ENCODE results near the gene CDK5RAP2.
"Not testable (repeated sequence)": the region's sequence is repeated elsewhere in the genome, so short reads cannot be mapped to it uniquely, and the experiment has no call there.

Gene CDK5RAP2

DNA sequence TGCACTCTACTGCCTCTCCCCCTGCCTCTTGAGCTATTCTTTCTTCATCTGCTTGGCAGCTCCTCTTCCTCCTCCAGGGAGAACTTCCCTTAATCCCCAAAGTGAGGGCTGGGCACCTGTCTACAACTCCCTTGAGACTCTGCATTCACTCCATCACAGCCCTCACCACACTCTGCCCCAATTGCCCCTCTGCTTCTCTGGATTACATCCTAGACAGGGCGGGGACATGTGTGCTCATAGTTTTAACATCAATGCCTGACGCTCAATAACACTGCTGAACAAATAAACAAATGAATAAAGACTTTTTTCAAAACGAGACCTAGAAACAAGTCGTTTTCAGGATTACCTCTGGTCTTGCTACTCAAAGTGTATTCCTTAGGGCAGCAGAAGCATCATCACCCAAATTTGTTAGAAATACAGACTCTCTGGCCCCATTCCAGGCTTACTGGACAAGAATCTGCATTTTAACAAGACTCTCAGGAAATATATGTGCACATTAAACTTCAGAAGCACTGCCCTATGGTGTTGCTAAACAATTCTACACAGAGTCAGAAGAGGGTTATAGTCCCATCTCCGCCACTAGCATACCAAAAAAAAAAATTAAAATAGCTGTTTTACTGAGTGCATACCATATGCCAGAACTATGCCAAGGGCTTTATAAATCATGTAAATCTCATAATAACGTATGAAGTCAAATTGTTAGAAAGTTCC, 115.6 kb downstream of the CDK5RAP2 start:
- H3K36me3 ChIP-seq (replicated peaks; ENCODE audit: low read depth, low read length) = peaks cover 27% of the 10 kb centered on the region
- H3K27me3 ChIP-seq (ENCODE audit: low read depth, low read length) = no peaks in the 10 kb centered on the region
- no peak overlapping the region for H3K27ac ChIP-seq (ENCODE audit: low read length)

GRCh38 chr9:120463765-120464164, 116.2 kb downstream of the CDK5RAP2 start:
- Histone ChIP-seq H3K4me2 (ENCODE audit: low read length) (no peak overlapping the region), H3K9me3 (ENCODE audit: insufficient read depth, low read length) (no peaks in the 10 kb centered on the region), H2AFZ (ENCODE audit: low read depth, low read length) (no peak overlapping the region), H4K20me1 (ENCODE audit: insufficient read depth, low read length) (no peaks in the 10 kb centered on the region), H3K79me2 (ENCODE audit: low read length) (no peaks in the 10 kb centered on the region), H3K4me1 (ENCODE audit: low read length) (no peaks in the 10 kb centered on the region), H3K4me3 (ENCODE audit: low read length) (no peak overlapping the region), H3K27ac (ENCODE audit: low read length) (no peak overlapping the region), H3K9ac (ENCODE audit: low read length) (no peak overlapping the region), H3K27me3 (ENCODE audit: low read depth, low read length) (no peaks in the 10 kb centered on the region), H3K36me3 (replicated peaks; ENCODE audit: low read depth, low read length) (peaks cover 32% of the 10 kb centered on the region)
- TF ChIP-seq, protein P1, sequence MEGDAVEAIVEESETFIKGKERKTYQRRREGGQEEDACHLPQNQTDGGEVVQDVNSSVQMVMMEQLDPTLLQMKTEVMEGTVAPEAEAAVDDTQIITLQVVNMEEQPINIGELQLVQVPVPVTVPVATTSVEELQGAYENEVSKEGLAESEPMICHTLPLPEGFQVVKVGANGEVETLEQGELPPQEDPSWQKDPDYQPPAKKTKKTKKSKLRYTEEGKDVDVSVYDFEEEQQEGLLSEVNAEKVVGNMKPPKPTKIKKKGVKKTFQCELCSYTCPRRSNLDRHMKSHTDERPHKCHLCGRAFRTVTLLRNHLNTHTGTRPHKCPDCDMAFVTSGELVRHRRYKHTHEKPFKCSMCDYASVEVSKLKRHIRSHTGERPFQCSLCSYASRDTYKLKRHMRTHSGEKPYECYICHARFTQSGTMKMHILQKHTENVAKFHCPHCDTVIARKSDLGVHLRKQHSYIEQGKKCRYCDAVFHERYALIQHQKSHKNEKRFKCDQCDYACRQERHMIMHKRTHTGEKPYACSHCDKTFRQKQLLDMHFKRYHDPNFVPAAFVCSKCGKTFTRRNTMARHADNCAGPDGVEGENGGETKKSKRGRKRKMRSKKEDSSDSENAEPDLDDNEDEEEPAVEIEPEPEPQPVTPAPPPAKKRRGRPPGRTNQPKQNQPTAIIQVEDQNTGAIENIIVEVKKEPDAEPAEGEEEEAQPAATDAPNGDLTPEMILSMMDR (IDR thresholded peaks at IDR 0.05; ENCODE audit: low read depth, low read length) = no peak
- TF ChIP-seq EZH2phosphoT487 (IDR thresholded peaks at IDR 0.05; ENCODE audit: low read depth) = no peak

More for the DNA sequence above, 115.6 kb downstream of the CDK5RAP2 start:
- Histone ChIP-seq H3K4me3 (ENCODE audit: low read length) (no peak overlapping the region), H3K9ac (ENCODE audit: low read length) (no peak overlapping the region), H4K20me1 (ENCODE audit: insufficient read depth, low read length) (no peaks in the 10 kb centered on the region), H3K79me2 (ENCODE audit: low read length) (no peaks in the 10 kb centered on the region), H2AFZ (ENCODE audit: low read depth, low read length) (no peak overlapping the region), H3K9me3 (ENCODE audit: insufficient read depth, low read length) (no peaks in the 10 kb centered on the region), H3K4me1 (ENCODE audit: low read length) (no peaks in the 10 kb centered on the region), H3K4me2 (ENCODE audit: low read length) (no peak overlapping the region)
- no peak for TF ChIP-seq EZH2phosphoT487 (IDR thresholded peaks at IDR 0.05; ENCODE audit: low read depth)
- TF ChIP-seq, protein P1 (IDR thresholded peaks at IDR 0.05; ENCODE audit: low read depth, low read length) = no peak

- not testable (repeated sequence) for H3K9me3 ChIP-seq (ENCODE audit: insufficient read depth, low read length); H3K79me2 ChIP-seq (ENCODE audit: low read length); H3K9ac ChIP-seq (ENCODE audit: low read length); H3K4me3 ChIP-seq (ENCODE audit: low read length); H4K20me1 ChIP-seq (ENCODE audit: insufficient read depth, low read length); H2AFZ ChIP-seq (ENCODE audit: low read depth, low read length); H3K4me1 ChIP-seq (ENCODE audit: low read length); H3K27me3 ChIP-seq (ENCODE audit: low read depth, low read length); H3K4me2 ChIP-seq (ENCODE audit: low read length); H3K27ac ChIP-seq (ENCODE audit: low read length)
- H3K36me3 ChIP-seq (replicated peaks; ENCODE audit: low read depth, low read length) = peaks cover 34% of the 10 kb centered on the region
These were observed 118.3 kb downstream of the CDK5RAP2 start for GRCh38 chr9:120461677-120462076.

DNA sequence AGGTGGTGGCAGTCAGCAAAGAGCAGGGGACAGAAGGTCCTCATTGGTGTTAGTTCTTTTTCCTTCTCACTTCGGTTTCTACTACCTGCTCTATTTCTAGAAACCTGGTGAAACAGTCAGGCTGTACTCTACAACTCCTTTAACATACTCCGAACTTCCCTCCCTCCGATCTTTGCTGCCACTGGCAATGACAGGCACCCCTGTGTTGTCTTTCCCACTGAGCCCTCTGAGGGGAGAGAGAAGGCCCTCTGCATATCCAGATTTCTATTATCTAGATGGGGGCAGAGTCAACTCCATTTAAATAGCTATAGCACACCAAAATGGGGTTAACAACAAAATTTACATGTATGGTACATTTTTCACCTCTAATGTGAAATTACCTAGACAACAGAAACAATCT, 123.7 kb downstream of the CDK5RAP2 start:
- Histone ChIP-seq H3K36me3 (replicated peaks; ENCODE audit: low read depth, low read length) (peaks cover 34% of the 10 kb centered on the region), H3K4me3 (ENCODE audit: low read length) (no peak overlapping the region), H4K20me1 (ENCODE audit: insufficient read depth, low read length) (no peaks in the 10 kb centered on the region), H3K9ac (ENCODE audit: low read length) (no peak overlapping the region), H2AFZ (ENCODE audit: low read depth, low read length) (no peak overlapping the region), H3K27me3 (ENCODE audit: low read depth, low read length) (no peaks in the 10 kb centered on the region), H3K4me2 (ENCODE audit: low read length) (no peak overlapping the region), H3K9me3 (ENCODE audit: insufficient read depth, low read length) (no peaks in the 10 kb centered on the region), H3K79me2 (ENCODE audit: low read length) (no peaks in the 10 kb centered on the region), H3K27ac (ENCODE audit: low read length) (no peak overlapping the region), H3K4me1 (ENCODE audit: low read length) (no peaks in the 10 kb centered on the region)
- TF ChIP-seq EZH2phosphoT487 (IDR thresholded peaks at IDR 0.05; ENCODE audit: low read depth) = no peak
- TF ChIP-seq, protein P1 (IDR thresholded peaks at IDR 0.05; ENCODE audit: low read depth, low read length) = no peak
